HEK293T (cell line): Measurements from ENCODE around the gene CERK.

Source experiments
- CTCF ChIA-PET: fragments of 350-600 bp; formaldehyde crosslinking; extraction: SDS; loops from one replicate; lab custom pipeline; 2021; ENCODE audit warnings: antibody characterized with exemption, inconsistent platforms; lab: Yijun Ruan, JAX
- POLR2A ChIA-PET: fragments of 350-600 bp; formaldehyde crosslinking; extraction: SDS; loops from one replicate; lab custom pipeline; 2020; ENCODE audit warnings: antibody characterized with exemption, inconsistent platforms; lab: Yijun Ruan, JAX
- DNase-seq: peaks from one replicate; pipeline ENCODE4 v3.0.0; 2012; ENCODE audit warnings: mixed read lengths; ENCODE audit errors: extremely low spot score
- ARNT ChIP-seq: fragments of 450-650 bp; IDR thresholded peaks from 2 replicates; pipeline ENCODE4 v1.6.1; 2017; ENCODE audit warnings: mild to moderate bottlenecking
- BHLHE40 ChIP-seq: fragments of 450-650 bp; IDR thresholded peaks from 2 replicates; pipeline ENCODE4 v1.6.1; 2016; ENCODE audit warnings: mild to moderate bottlenecking, moderate library complexity, borderline replicate concordance
- CTBP1 ChIP-seq: fragments of 450-650 bp; IDR thresholded peaks from 2 replicates; pipeline ENCODE4 v1.6.1; 2016; ENCODE audit warnings: borderline replicate concordance
- ELF4 ChIP-seq: fragments of 450-650 bp; IDR thresholded peaks from 2 replicates; pipeline ENCODE4 v1.6.1; 2017; ENCODE audit warnings: antibody characterized with exemption
- FOXA1 ChIP-seq: fragments of 450-650 bp; IDR thresholded peaks from 2 replicates; pipeline ENCODE4 v1.6.1; 2016; ENCODE audit warnings: mild to moderate bottlenecking
- FOXK2 ChIP-seq: fragments of 450-650 bp; IDR thresholded peaks from 2 replicates; pipeline ENCODE4 v1.6.1; 2016; ENCODE audit warnings: mild to moderate bottlenecking
- FOXM1 ChIP-seq: fragments of 450-650 bp; IDR thresholded peaks from 2 replicates; pipeline ENCODE4 v1.6.1; 2017; ENCODE audit warnings: mild to moderate bottlenecking, borderline replicate concordance
- HDGF ChIP-seq: fragments of 450-650 bp; IDR thresholded peaks from 2 replicates; pipeline ENCODE4 v1.6.1; 2017; ENCODE audit warnings: antibody characterized with exemption, borderline replicate concordance
- L3MBTL2 ChIP-seq: fragments of 450-650 bp; conservative IDR thresholded peaks from 2 replicates; pipeline ENCODE4 v1.6.1; 2016; ENCODE audit warnings: mild to moderate bottlenecking
- LEF1 ChIP-seq: fragments of 450-650 bp; IDR thresholded peaks from 2 replicates; pipeline ENCODE4 v1.6.1; 2017; ENCODE audit warnings: mild to moderate bottlenecking, borderline replicate concordance
- NFRKB ChIP-seq: fragments of 450-650 bp; IDR thresholded peaks from 2 replicates; pipeline ENCODE4 v1.6.1; 2016; ENCODE audit warnings: mild to moderate bottlenecking, moderate library complexity
- PKNOX1 ChIP-seq: fragments of 450-650 bp; IDR thresholded peaks from 2 replicates; pipeline ENCODE4 v1.6.1; 2016
- SP1 ChIP-seq: fragments of 450-650 bp; IDR thresholded peaks from 2 replicates; pipeline ENCODE4 v1.6.1; 2017
- SUZ12 ChIP-seq: fragments of 450-650 bp; IDR thresholded peaks from 2 replicates; pipeline ENCODE4 v1.6.1; 2016; ENCODE audit warnings: mild to moderate bottlenecking
- TARDBP ChIP-seq: fragments of 450-650 bp; IDR thresholded peaks from 2 replicates; pipeline ENCODE4 v1.6.1; 2016
- ZNF384 ChIP-seq: fragments of 450-650 bp; IDR thresholded peaks from 2 replicates; pipeline ENCODE4 v1.6.1; 2016

The CERK gene

GRCh38 chr22:46706060-46706459, 32.0 kb downstream of the CERK start:
- ChIA-PET POLR2A (no interaction called here), CTCF (no interaction called here)
- DNase-seq: no peak
- TF ChIP-seq ZNF384 (no peak), TARDBP (no peak), PKNOX1 (no peak), FOXA1 (no peak), ELF4 (no peak), BHLHE40 (no peak), LEF1 (no peak), FOXK2 (no peak), NFRKB (no peak), SP1 (no peak), FOXM1 (no peak), SUZ12 (no peak), CTBP1 (no peak), ARNT (no peak), HDGF (no peak), L3MBTL2 (no peak)

- TF ChIP-seq TARDBP (no peak), BHLHE40 (no peak), L3MBTL2 (no peak), ARNT (no peak), ZNF384 (no peak), FOXM1 (no peak)
- no peak for DNase-seq
- POLR2A ChIA-PET: no interaction called here
- CTCF ChIA-PET: no interaction called here
Observed at GRCh38 chr22:46703996-46704370, 34.1 kb downstream of the CERK start.

GRCh38 chr22:46703171-46703995, 34.7 kb downstream of the CERK start:
- POLR2A ChIA-PET: no interaction called here

GRCh38 chr22:46701262-46701661, 36.8 kb downstream of the CERK start:
- no peak for DNase-seq
- TF ChIP-seq SP1 (no peak), FOXK2 (no peak), ELF4 (no peak)
- POLR2A ChIA-PET: no interaction called here
- CTCF ChIA-PET: no interaction called here

More at GRCh38 chr22:46703171-46703995, 34.7 kb downstream of the CERK start:
- DNase-seq: no peak
- CTCF ChIA-PET: no interaction called here
- TF ChIP-seq ELF4: no peak
- TF ChIP-seq TARDBP: no peak
- TF ChIP-seq HDGF: no peak
- no peak for TF ChIP-seq SUZ12
- TF ChIP-seq FOXA1: no peak
- no peak for TF ChIP-seq BHLHE40
- no peak for TF ChIP-seq ARNT

GRCh38 chr22:46699091-46699490, 39.0 kb downstream of the CERK start:
- DNase-seq: no peak
- POLR2A ChIA-PET: no interaction called here
- TF ChIP-seq BHLHE40 (no peak), LEF1 (no peak), NFRKB (no peak), FOXA1 (no peak), ZNF384 (no peak), ARNT (no peak), PKNOX1 (no peak), SUZ12 (no peak), FOXM1 (no peak), TARDBP (no peak), FOXK2 (no peak), ELF4 (no peak), L3MBTL2 (no peak), SP1 (no peak), HDGF (no peak), CTBP1 (no peak)
- CTCF ChIA-PET: interaction anchor here (0.6 kb wide), 1 partner anchor 17 kb away, joined by 6 read pairs; no protein-coding TSS in a partner anchor

- ChIA-PET CTCF (no interaction called here), POLR2A (no interaction called here)
- DNase-seq: no peak
- TF ChIP-seq ARNT (no peak), LEF1 (no peak), SUZ12 (no peak), HDGF (no peak), ELF4 (no peak), TARDBP (no peak), ZNF384 (no peak), FOXK2 (no peak)
Observed at GRCh38 chr22:46697811-46698515, 40.1 kb downstream of the CERK start.

GRCh38 chr22:46696614-46697013, 41.4 kb downstream of the CERK start:
- TF ChIP-seq CTBP1 (no peak), FOXA1 (no peak), SP1 (no peak), NFRKB (no peak), ARNT (no peak)
- CTCF ChIA-PET: no interaction called here
- no peak for DNase-seq
- POLR2A ChIA-PET: no interaction called here
